Stimulated activated CD8-positive, alpha-beta memory T cell treated with anti-CD3 and anti-CD28 coated beads, Interleukin-7, amount 100 ng/mL, for 1 hour (primary cell): ENCODE data around the gene WDR1.
"Not testable (repeated sequence)": the region's sequence is repeated elsewhere in the genome, so short reads cannot be mapped to it uniquely, and the experiment has no call there.

Experiments used
- DNase-seq, 2 donors: peaks; one replicate each; pipeline ENCODE4 v3.0.0-alpha.2; 2020; ENCODE audit warnings: low read depth in 2 of 2

WDR1 gene

DNA sequence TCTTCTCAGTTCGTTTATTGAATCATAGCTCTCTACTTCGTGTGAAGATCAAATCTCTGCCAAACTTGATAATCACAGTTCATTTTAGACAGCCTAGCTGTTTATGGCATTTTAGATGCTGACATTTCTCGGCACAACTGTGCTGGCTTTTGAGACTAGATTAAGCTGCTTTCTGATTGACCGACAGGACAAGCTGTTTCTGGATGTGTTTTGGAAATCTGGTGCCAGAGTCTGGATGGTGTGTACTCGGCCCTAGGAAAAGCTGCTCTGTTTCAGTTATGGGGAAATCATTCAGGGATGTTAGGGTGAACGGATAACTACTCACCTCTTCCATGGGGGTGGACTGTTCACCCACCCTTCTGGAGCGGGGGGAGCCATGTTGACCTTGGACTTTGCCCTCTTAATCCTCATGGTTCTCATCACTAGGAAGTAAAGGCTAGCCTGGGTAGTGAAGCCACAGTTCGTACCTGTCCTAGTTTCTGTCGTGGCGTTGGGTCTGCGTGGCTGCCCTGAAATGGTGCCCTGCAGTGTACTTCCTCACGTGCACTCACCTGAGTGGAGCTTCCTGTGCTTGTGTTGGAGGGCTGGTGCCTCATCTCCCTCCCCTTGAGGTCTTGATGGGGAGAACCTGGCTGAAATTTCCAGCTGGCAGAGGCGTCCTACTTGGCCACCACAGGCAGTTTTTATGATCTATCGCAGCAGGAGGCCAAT, 13.7 kb upstream of the WDR1 start:
- no peak for DNase-seq

DNA sequence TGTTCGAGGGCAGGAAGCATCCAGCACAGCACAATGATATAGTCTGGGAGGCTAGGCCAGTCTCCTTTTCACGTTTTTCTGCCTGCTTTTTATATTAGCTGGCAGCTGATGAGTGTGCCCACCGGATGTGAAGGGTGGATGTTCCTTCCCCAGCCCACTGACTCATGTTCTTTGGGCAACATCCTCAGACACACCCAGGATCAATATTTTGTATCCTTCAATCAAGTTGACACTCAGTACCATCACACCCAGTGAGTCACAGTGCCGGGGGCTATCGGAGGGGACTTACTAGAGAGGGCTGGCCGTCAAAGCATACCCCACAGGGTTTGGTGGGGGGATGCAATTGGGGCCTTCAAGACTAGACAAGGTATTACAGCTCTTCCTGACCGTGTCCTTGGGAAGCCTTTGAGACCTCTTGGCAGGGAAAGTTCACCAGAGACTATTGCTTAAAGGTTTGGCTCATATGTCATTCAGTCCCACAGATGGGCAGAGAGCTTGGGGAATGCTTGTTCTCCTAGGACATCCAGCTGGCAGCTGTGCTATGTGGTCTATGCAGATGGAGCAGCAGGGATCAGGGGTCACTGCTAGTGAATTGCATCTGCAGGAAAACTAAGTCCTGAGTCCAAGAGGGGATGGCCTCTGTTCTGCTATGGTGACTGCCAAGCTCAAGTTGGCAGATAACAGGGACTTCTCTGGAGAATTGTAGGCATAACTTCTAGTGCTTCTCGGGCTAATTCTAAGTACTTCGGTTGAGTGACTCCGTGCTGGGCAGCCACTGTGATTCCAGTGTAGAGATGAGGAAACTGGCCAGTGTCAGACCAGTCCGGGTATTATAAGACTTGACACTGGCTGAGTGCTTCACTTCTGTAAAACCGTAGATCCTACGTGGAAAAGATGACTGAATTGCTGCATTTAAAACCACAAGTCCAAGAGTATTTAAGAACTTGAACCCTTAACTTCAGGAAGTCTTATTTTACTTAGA, 12.9 kb upstream of the WDR1 start:
- DNase-seq, result no peak

DNA sequence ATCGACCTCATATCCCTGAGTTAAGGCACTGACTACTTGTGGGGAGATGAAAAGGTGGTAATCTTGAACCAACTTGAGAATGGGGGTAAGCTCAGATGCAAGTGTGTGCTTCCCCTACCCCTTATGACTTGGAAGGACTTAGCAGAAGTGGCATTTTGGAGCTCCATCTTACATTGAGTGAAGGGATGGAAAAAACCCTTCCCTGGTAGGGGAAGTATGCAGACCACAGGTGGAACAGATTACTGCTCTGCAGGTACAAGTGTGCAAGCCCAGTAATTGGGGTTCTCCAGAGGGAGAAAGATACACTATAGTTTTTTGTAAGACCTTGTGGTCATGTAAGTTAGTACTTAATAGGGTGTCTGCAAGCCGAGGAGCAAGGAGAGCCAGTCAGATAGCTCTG, 12.2 kb upstream of the WDR1 start:
- DNase-seq, result no peak

DNA sequence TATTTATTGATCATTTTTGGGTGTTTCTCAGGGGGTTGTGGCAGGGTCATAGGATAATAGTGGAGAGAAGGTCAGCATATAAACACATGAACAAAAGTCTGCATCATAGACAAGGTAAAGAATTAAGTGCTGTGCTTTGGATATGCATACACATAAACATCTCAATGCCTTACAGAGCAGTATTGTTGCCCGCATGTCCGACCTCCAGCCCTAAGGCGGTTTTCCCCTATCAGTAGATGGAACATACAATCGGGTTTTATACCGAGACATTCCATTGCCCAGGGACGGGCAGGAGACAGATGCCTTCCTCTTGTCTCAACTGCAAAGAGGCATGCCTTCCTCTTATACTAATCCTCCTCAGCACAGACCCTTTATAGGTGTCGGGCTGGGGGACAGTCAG, 10.9 kb upstream of the WDR1 start:
- DNase-seq, result not testable (repeated sequence)

DNA sequence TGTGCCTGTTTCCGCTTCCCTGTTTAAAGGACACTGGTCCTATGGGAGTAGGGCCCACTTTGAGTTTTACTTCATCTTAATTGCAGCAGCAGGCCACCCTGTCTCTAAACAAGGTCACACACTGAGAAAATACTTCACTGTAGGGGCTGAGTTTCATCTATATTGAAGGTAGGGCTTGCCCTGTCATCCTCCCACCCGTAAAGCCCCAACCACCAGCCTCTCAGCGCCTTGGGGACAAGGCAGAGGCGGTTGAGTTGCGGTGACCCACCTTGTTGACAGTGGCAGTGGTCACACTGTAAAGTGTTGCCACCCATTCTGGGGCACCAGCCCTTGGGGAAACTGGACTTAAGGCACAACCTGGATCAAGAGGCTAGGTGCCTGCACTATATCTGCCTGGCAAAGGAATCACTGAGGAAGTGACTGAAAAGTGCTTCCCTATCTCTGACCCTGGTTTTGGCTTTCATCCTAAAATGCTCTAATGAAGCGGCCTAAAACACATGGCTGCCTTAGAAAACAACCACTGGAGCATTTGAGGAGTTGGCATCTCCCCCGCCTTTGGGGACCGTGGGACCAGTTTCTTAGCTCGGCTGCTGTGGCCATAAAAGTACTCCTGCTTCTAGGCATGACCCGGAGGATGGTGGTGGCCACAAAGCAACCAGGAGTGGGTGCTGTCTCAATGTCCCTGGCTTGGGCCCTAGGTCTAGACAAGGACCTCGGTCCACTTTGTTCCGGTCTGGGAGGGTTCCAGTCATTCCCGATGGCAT, 7.8 kb upstream of the WDR1 start:
- DNase-seq, result no peak

DNA sequence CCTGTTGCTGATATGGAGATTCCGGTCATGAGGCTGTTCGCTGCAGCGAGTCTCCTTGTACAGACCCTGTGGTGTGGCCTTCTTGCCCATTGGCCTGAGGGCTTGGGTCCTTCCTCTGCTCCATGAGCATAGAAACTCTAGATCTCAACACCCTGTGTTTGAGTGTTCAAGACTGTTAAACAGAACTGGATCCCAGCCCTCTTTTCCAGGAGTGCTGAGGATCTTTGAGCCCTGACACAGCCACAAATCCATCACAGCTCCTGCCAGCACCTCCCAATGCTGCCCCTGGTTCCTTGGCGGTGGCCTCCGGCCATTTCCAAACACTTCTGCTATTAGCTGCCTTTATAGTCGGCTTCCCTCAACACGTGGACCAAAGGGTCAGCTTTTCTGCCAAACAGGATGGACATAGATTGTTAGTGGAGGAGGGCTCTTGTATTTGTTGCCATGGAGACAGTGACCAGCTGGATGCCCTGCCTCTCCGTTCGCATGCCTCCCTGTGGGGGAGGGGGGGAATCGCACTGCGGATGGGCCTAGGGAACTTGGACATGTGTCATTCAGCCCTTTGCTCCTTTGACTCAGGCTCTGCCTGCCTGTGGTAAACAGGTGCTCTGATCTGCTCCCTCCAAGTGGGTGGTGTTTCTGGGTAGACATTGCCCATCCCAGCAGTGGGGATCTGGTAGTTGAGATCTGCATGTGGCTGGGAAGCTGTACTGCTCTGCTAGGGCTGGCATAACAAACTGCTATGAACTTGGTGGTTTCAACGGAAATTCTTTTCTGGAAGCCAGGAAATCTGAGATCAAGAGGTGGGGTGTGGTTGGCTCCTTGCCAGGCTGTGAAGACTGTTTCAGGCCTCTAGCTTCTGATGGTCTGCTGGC, 6.9 kb upstream of the WDR1 start:
- DNase-seq, result no peak

DNA sequence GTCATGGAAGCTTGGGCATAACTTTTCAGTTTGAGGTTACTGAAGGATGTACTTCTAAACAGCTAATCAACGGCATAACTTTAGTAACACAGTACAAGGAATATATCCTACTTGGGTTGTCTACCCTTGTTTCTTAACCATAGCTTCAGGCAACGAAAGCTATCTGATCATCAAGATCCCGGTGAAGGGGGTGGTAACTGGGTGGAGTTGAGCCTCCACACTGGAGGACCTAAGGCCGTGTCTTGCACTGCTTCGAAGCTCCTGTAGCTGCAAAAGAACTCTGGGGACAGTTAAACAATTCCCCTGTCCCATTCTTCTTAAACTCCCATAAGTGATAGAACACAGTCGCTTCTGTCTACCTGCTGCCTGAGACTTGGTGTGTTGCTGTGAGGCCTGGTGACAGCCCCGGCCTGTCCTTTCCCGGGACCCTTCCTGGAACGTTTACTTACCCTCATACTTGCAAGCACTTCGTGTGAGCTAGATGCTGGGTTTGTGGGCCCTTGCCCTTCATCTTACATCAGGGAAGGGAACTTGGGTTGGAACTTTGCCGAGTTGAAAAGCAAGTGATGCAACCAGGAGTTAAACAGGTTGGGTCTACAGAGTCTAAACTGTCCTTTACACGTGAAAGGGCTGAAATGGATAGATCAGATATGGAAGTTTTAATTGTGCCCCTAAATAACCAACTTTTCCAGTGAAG, 5.8 kb upstream of the WDR1 start:
- DNase-seq, result no peak

DNA sequence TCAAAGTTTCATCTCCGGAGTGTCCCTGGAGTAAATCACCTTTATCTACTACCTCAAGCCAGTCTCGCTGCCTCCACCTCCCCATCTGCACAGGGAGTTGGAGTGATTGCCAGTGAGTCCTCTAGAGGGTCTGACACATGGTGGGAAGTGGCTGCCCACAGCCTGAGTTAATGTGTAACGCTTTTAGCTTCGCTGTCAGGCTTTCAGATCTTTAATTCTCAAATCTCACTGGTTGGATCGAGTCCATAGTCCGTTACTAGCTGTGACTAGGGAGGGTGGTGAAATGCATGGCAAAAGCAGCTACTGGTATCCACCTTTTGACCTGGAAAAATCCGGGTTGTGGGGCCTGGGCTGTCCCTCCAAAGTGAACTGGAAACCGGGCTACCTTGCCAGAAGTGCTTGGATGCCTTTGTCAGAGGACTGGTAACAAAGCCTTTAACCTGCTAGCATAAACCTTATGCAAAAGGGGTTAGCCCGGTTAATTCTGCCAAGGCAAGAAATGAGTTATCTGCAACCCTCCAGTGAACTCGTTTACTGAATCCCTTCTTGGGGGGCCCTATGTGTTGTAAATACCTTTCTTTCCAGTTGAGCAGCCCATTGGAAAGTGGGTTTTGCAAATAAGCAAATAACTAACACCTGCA, 5.1 kb upstream of the WDR1 start:
- no peak for DNase-seq

DNA sequence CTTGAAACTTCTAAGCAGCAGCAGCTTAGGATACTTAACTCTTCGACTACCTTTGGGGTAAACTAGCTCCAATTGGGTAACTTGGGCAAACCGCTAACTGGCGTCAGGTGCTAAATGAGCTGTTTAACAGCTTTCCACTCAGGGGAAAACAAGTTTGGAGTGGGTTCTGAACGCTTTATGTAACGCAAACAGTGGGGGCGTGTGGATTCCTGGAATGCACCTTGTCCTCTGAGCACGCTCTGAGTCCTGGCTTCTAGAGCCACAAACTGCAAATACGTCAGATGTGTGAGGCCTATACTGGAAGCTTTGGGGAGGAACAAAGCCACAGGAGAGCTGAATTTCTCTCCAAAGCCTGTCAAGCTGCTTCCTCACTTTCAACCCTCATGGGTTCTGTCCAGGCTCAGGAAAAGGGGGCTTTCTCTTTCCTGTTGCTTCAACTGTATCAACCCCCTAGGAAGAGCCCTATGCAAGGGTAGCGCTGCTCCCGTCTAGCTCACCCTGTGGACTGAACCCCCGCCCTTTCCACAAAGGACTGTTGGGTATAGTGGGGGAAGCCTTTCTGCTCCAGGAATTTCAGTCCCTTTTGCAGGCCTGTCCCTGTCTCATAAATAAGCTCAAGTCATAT, 4.5 kb upstream of the WDR1 start:
- no peak for DNase-seq

DNA sequence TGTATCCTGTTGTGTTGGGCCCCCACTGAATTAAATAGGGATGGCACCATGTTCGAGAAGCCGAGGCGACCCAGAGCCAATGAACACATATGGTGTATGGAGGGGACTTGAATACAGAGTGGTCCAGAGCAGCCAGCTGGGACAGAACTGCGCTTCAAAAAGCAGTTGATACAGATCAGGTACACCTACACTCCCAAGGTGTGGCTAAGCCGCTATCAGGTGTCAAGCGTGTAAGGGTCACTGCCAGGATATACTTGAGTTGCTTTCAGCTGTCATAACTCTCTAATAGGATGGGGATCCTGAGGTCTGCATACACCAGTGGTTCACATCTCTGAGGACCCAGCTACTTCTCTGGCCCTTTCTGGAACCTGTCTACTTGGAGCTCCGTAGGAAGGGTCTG, 3.2 kb upstream of the WDR1 start:
- no peak for DNase-seq

DNA sequence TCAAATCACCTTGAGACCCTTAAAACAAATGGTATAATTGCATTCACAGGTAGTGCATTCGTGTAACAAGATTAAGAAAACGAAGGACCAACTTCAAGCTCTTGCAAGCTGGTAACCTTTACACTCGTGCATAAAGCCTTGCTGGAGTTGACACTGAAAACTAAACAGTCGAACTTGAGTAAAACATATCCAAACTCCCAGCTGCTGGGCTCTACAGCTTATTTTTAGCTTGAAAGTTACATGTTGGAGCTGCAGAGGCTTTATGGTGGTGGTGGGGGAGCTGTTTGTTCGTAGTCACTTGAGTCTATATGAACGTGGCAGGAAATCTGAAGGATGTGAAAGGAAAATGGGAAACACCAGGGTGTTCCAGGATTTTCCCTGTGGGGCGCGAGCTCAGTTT, 2.7 kb upstream of the WDR1 start:
- no peak for DNase-seq

DNA sequence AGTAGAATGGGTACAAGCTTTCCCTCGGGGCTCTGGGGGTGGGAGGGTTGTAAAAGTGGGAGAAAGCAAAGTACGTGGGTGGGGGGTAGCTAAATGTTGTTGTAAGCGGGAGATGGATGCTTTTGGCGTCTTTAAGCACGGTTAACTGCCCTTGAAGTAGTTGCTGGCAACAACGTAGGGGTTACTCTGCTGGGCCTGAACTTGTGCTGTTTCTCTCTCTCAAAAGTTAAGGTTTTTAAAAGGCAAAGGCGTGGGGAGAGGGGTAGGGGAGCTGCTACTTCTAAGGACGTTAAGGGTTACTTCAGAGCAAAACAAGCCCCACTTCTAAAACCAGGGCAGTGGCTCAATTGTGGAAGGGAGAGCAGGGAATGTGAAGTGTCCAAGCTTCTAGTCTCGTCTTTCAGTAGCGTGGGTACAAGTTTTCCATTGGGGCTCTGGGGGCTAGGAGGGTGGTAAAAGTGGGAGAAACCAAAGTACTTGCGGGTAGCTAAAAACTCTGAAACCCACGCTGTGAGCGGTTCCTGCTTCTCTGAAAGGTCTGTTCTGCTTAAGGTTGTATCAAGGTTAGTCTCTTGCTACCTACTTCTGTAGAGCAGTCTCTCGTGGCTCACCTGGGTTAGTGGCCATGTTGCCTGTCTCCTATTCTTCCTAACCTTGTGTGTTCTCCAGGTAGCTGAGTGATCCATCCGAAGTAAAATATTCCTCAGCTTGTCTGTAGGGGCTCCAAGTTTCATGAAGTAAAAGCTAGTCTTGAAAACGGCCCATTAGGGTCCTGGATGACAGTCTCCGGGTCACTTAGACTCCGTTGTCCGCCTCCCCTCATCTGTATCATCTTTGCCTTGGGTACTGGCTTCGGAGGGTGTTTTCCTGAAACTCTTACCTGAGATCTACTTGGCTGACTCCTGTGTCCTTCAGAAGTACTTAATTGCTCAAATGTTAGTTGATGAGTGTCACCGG, 1.7 kb upstream of the WDR1 start:
- no peak for DNase-seq

DNA sequence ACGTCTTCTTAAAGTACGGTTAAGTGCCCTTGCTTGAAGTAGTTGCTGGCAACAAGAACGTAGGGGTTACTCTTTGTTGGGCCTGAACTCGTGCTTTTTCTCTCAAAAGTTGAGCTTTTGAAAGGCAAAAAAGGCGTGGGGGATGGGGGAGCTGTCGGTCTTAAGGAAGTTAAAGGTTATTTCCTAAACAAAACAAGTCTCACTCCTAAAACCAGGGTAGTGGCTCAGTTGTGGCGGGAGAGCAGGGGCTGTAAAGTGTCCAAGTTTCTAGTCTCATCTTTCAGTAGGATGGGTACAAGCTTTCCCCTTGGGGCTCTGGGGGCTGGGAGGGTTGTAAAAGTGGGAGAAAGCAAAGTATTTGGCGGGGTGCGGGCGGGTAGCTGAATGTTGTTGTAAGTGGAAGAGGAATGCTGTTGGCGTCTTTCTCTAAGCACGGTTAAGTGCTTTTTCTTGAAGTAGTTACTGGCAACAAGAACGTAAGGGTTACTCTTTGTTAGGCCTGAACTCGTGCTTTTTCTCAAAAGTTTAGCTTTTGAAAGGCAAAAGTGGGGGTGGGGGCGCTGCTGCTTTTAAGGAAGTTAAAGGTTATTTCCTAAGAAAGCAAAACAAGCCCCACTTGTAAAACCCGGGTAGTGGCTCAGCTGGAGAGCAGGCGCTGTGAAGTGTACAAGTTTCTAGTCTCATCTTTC, 904 bp upstream of the WDR1 start:
- no peak for DNase-seq

DNA sequence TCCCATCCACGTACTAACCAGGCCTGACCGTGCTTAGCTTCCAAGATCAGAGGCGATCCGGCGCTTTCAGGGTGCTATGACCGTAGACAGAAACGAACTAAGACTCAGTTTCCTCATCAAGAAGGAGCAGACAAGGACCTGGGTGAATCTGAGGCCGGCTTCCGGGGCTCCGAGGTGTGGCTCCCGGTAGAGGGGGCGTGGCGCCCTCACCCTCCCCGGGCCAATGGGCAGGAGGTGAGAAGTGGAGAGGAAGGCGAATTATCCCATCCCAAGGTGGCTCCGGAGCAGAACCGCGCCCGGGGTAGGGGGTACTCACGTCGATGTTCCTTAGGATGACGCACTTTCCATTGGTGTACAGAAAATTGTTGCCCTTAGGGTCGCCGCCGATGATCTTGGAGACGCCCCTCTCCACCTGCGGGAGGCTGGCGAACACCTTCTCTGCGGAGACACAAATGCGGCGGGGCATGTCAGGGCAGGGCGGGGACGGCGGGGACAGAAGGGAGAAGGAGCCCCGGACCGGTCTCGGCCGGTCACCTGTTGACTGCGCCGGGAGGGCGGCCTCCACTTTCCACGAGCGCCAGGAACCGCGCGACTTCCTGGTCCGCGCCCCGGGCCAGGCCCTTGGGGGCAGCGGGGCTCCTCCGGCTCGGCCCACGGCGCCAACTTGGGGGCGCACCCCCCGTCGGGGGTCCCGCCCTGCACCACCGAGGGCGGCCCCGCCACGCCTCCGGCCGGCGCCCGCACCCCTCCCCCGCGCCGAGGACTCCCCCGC, 616 bp downstream of the WDR1 start:
- DNase-seq, result peak; percentile 39 to 56

DNA sequence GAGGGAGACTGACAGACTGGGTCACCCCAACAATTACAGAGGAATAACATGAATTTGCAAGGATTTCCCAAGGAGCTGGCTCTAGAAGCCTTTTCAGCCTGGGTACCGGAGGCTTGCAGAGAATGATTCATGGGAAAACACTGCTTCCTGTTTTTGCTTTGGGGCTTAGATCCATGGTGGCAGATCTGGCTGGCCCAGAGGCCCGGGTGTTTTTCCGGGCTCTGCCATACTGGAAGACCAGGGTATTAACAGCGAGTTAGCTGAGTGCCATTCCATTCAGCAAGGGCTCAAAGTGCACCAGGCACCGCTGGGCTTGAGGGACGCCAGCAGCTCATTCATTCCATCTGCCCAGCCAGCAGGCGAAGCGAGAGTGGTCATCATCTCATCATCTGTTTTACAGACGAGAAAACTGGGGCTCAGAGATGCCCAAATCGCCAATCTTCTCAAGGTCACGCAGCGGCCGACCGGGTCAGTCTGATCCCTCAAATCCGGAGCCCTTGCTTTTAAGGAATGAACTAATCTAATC, 1.3 kb downstream of the WDR1 start:
- no peak for DNase-seq

DNA sequence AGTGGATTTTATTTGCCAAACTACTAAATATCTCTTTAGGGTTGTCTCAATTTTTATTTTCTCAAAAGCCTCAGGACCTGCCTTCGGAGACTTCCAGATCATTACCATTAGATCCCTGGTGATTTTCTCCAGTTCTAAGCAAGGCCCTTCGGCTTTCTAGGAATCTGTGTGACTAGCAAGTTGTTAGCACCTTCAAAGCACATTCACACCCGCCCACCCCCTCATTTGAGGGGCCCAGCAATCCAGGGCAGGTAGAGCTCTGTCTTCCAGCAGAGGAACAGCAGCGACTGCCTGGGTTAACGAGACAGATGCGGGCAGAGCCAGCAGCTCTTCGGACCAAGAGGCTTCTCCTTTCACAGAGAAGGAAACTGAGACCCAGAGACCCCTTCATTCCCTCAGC, 2.0 kb downstream of the WDR1 start:
- DNase-seq, result no peak

DNA sequence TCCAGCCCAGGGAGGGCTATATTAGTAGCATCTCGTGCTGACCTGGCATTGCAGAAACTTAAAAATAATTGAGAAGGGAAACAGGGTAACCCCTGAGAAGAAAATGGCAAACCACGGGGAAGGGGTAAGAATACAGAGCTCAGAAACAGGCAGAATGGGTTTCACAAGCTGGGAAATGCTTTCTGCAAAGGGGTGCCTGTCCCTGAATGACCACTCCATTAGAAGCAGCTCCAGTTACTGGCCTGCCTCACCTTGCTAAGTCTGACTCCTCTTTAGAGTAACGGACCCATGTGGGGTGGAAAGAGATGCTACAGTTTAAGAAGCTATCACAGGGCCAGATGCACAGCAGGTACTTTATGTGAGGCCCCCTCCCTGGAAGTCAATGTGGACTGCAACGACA, 2.5 kb downstream of the WDR1 start:
- DNase-seq, result no peak
